ENCODE data around the gene MPV17L2.

DNA sequence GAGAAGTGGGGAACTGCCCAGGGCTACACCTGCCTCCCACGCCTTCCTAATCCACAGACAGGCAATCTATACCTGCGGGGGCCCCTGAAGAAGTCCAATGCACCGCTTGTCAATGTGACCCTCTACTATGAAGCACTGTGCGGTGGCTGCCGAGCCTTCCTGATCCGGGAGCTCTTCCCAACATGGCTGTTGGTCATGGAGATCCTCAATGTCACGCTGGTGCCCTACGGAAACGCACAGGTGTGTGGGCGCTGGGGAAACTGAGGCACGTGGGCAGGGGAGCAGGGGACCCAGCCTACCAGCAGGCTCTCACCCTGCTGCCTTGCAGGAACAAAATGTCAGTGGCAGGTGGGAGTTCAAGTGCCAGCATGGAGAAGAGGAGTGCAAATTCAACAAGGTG is 18.0 kb upstream of the MPV17L2 start:
- TF ChIP-seq, protein P1, sequence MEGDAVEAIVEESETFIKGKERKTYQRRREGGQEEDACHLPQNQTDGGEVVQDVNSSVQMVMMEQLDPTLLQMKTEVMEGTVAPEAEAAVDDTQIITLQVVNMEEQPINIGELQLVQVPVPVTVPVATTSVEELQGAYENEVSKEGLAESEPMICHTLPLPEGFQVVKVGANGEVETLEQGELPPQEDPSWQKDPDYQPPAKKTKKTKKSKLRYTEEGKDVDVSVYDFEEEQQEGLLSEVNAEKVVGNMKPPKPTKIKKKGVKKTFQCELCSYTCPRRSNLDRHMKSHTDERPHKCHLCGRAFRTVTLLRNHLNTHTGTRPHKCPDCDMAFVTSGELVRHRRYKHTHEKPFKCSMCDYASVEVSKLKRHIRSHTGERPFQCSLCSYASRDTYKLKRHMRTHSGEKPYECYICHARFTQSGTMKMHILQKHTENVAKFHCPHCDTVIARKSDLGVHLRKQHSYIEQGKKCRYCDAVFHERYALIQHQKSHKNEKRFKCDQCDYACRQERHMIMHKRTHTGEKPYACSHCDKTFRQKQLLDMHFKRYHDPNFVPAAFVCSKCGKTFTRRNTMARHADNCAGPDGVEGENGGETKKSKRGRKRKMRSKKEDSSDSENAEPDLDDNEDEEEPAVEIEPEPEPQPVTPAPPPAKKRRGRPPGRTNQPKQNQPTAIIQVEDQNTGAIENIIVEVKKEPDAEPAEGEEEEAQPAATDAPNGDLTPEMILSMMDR (IDR thresholded peaks at IDR 0.05), result no peak
- no peak for TF ChIP-seq POLR2A (IDR thresholded peaks at IDR 0.05)

All from testis (tissue), 2 donors.